ENCODE results near the gene CAPN14.

CAPN14 gene, protein sequence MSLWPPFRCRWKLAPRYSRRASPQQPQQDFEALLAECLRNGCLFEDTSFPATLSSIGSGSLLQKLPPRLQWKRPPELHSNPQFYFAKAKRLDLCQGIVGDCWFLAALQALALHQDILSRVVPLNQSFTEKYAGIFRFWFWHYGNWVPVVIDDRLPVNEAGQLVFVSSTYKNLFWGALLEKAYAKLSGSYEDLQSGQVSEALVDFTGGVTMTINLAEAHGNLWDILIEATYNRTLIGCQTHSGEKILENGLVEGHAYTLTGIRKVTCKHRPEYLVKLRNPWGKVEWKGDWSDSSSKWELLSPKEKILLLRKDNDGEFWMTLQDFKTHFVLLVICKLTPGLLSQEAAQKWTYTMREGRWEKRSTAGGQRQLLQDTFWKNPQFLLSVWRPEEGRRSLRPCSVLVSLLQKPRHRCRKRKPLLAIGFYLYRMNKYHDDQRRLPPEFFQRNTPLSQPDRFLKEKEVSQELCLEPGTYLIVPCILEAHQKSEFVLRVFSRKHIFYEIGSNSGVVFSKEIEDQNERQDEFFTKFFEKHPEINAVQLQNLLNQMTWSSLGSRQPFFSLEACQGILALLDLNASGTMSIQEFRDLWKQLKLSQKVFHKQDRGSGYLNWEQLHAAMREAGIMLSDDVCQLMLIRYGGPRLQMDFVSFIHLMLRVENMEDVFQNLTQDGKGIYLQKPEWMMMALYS

DNA sequence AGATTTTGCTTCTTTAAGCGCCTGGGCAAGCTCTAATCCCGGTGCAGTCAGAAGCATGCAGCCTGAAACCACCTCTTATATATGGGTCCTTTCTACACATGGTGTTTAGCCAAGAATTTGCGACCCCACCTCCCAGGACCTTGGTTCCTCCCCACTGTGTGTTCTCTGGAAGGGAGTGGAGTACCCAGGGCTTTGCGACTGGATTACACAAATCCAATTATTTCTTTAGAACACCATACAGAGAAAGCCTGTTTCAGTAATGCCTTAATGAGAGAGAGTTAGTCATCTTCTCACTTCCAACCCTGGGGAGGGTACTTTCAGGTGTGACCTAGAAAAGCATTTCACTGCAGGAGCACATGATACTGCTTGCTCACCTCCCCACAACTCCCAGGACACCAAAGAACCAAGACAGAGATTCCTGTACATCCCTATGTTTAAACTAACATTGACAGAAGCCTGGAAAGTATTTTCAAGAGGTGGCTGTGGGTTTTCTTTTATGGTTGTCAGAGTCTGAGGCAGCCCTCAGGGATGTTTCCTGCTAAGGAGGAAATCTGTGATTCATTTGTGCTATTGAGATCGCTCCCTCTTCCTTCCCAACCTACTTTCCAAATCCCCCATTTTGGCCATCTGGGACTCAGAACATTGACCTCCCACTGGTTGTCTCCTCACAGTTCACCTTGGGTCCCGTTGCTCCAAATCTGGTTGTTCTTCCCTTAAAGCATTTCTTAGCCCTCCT is at the start of gene CAPN14:
CAPN14 (minus strand) TSS at position 51 of the 736 bp plus-strand sequence. CDS start 12,068 bp downstream, outside the sequence.
- peak; percentile 50 for DNase-seq (ENCODE audit: low read depth)

DNA sequence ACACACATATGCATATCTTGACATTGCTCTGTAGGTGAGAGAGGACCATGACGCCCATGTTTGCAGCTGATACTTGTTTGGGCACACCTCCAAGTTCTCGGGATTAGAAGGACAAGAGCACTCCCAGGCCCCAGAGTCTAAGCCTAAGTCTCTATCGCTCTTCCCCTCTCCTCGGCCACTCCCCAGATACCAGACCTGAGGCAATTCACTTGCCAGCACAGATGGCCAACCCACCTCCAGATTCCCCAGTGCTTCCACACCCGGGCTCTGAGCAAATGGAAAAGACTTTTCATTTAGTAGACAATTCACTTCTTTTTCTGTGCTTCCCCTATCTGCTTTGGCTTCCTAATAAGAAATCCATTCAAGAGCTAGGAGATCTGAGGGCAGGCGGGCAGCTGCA is 49.5 kb upstream of the CAPN14 start:
- DNase-seq (ENCODE audit: low read depth) = no peak

GRCh38 chr2:31265234-31265633 is 47.9 kb upstream of the CAPN14 start:
- no peak for DNase-seq (ENCODE audit: low read depth)

- no peak for DNase-seq (ENCODE audit: low read depth)
These were observed 46.4 kb upstream of the CAPN14 start for GRCh38 chr2:31263636-31264190.

- DNase-seq (ENCODE audit: low read depth) = no peak
These were observed 43.6 kb upstream of the CAPN14 start for GRCh38 chr2:31260870-31261269.

- no peak for DNase-seq (ENCODE audit: low read depth)
These were observed 41.8 kb upstream of the CAPN14 start for GRCh38 chr2:31259075-31259474.

DNA sequence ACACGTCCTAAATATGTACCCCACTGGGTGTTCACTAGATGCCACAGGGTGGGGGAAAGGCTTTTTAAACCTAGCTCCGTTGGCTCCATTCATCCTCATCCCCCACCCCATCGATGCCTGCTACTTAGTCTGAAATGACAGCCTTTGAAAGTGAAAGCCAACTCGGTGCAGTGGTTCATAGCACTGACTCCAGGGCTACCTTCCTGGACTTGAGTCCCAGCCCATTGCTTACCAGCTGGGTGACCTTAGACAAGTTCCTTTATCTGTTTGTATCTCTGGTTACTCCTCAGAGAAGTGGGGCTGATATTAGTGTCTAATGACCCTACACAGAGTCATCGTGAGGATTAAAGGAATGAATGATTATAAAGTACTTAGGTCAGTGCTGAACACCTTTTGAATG is 41.0 kb upstream of the CAPN14 start:
- no peak for DNase-seq (ENCODE audit: low read depth)

- no peak for DNase-seq (ENCODE audit: low read depth)
These were observed 39.5 kb upstream of the CAPN14 start for GRCh38 chr2:31256611-31257382.

GRCh38 chr2:31255911-31256571 is 38.7 kb upstream of the CAPN14 start:
- DNase-seq (ENCODE audit: low read depth) = no peak

GRCh38 chr2:31254237-31255203 is 37.2 kb upstream of the CAPN14 start:
- DNase-seq (ENCODE audit: low read depth) = no peak

DNA sequence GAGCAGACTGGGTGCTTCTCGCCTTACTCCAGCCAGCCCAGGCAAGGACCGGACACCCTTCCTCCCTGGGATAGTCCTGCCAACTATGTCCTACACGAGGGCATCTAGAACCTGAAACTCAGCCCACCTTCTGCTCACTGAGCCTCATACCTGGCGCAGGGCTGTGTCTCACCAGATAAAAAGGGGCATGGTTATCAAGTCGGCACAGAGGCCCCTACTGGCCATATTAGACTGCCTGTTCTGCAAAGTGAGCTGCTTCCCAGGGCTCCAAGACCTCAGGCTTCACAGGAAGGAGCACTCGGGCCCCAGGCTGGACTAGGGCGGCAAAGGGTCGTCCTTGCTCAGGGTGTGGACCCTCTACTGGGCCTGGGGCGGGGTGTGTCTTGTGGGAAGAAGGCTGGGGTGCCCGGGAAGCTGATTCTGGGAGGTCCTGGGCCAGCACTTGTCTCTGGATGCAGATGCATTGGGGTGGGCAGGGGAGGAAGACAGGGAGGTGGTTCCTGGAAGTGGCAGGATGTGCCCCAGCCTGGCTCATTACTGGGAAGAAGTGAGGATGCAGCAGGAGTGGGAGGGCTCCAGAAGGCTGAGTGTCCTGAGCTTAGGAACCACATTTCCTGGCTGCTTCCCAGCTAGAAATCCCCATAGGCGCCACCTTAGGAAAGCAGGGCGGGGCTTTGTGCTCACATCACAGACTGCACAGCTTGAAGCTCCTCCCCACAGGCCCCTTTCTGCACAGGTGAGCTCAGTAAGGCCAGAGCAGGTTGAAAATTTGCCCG is 36.2 kb upstream of the CAPN14 start:
- no peak for DNase-seq (ENCODE audit: low read depth)

- DNase-seq (ENCODE audit: low read depth) = no peak
These were observed 34.5 kb upstream of the CAPN14 start for GRCh38 chr2:31251851-31252250.

DNA sequence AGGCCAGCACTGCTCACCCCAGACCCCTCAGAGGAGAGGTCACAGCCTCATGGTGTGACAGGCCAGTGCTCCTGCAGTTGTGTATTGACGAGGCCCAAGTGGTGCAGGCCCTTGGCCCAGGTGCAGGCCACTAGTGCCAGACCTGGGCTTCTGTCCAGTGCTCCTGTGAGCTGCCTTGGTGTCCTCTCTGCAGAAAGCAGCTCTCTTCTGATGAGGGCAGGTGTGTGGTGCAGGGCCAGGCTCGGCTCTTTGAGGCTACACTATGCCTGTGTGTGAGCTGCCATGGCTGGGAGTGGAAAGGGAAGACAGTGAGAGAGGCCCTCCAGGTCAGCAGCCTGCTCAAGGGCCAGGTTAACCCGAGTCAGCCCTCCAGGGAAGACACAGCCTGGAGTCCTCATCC is 33.7 kb upstream of the CAPN14 start:
- DNase-seq (ENCODE audit: low read depth) = no peak

DNA sequence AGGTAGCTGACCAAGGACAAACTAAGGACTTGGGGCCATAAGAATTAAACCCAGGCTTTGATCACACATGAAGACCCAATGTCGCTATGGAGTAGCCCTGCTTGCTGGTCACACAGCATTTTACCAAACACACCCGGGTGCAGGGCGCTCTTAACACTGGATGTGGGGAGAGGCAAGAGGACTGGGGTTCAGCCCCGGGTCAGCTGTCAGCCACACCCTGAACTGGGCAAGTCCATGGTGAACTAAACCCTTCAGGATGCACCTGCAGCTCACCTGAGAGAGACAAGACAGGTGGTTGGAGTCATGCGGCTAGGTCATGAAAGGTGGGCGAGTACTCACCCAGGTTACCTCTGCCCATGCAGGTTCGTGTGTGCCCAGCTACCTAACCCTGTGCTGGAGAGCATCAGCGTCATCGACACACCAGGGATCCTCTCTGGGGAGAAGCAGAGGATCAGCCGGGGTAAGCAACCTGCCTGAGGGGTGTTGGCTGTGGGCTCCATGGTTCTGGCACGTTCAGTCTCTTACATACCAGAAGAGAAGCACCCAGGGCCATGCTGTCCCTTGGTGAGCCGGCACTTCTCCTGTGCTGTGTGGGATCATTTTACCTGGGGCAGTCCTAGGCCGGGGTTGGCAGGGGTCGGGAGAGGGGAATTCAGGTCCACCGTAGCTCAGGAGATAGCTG is 31.8 kb upstream of the CAPN14 start:
- DNase-seq (ENCODE audit: low read depth) = no peak

DNA sequence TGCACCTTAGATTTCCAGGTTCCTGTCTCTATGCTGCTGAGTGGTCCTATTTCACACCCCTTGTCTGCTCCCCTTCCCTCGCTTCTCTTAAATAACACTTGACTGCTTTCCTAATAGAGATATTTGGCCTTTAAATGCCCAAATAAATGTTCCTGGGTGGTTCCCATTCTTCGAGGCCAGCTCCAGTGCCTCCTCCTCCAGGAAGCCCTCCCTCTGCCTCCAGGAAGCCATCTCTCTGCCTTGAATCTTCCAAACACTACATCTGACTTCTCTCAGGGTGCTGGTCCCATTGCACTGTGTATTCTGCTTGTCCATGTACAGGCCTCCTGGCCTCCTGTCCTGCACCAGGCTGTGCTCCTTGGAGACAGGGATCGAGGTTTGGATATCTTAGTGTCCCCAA is 30.8 kb upstream of the CAPN14 start:
- DNase-seq (ENCODE audit: low read depth) = no peak

- peak; percentile 39 for DNase-seq (ENCODE audit: low read depth)
These were observed 30.4 kb upstream of the CAPN14 start for GRCh38 chr2:31247711-31248110.

DNA sequence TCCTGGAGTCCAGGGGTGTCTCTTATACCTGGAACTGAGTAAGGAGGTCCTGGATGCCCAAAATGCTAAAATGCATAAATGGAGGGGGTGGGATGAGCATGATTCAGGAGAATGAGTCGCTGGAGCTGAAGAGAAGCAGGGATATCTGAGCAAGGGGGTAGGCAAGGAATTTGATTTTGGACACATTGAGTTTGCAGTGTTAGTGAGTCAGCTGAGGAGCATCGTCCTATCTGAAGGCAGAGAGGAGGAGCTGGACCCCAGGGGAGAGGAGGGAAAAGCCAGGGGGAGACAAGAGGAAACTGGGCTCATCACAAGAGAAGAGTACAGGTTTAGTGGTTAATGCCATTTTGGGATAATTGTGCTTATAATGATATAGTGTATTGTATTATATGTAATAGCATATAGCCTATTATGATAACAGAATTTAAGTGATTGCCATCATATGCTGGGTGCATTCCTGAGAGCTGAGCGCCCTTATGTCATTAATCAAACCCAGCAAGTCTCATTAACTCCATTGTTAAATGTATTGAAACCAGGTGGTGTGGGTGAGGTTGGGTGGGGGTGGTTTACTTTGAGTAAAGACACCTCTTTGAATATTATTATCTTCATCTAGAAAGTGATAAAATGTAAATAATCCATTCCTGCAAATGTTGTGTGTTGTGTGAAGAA is 29.0 kb upstream of the CAPN14 start:
- peak; percentile 52 for DNase-seq (ENCODE audit: low read depth)

DNA sequence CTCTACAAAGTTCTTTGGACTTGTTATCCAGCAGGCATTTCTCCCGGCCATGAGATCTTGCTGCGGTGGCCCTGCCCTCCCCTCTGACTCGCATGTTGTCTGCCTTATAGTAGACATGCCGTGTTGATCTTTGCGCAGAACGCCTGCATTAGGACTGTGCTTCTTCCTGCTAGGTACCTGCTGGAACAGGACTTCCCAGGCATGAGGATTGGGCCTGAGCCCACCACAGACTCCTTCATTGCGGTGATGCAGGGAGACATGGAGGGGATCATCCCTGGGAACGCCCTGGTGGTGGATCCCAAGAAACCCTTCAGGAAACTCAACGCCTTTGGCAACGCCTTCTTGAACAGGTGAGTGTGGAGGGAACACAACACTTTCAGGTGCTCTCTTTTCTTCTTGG is 26.8 kb upstream of the CAPN14 start:
- DNase-seq (ENCODE audit: low read depth) = no peak

Data from EH (cell line).